OCI-LY3 (cell line): Measurements from ENCODE around the gene SRCAP.

Source experiments
- H2AFZ ChIP-seq: fragments of 200-600, 300-600 bp; shearing (Covaris generic); 2 replicates; pipeline ENCODE4 v1.6.0; 2014; ENCODE audit warnings: antibody characterized with exemption, low read depth, low read length
- H3K27ac ChIP-seq: fragments of 200-600, 300-600 bp; sonication (generic); 2 replicates; pipeline ENCODE4 v1.5.1; 2014; ENCODE audit warnings: mild to moderate bottlenecking, low read length, moderate library complexity, mixed read lengths
- H3K27me3 ChIP-seq: fragments of 200-600, 300-600 bp; sonication (generic); 2 replicates; pipeline ENCODE4 v1.6.1; 2014; ENCODE audit warnings: low read depth, low read length, mixed read lengths
- H3K36me3 ChIP-seq: fragments of 200-600, 300-600 bp; sonication (generic); replicated peaks from 2 replicates; pipeline ENCODE3; 2014; ENCODE audit warnings: low read depth, low read length, mixed read lengths
- H3K4me1 ChIP-seq: fragments of 300-600, 200-600 bp; sonication (generic); 2 replicates; pipeline ENCODE4 v1.6.1; 2014; ENCODE audit warnings: low read length, mixed read lengths
- H3K4me2 ChIP-seq: fragments of 200-600, 300-600 bp; sonication (generic); 2 replicates; pipeline ENCODE4 v1.6.1; 2014; ENCODE audit warnings: low read length, mixed read lengths
- H3K4me3 ChIP-seq: fragments of 300-600, 200-600 bp; sonication (generic); 2 replicates; pipeline ENCODE4 v1.5.1; 2014; ENCODE audit warnings: antibody characterized with exemption, mild to moderate bottlenecking, low read length, moderate library complexity
- H3K79me2 ChIP-seq: fragments of 300-600, 200-600 bp; shearing (Covaris generic); 2 replicates; pipeline ENCODE4 v1.6.1; 2014; ENCODE audit warnings: mild to moderate bottlenecking, low read length, mixed read lengths
- H3K9ac ChIP-seq: fragments of 300-600, 200-600 bp; shearing (Covaris generic); 2 replicates; pipeline ENCODE4 v1.6.0; 2014; ENCODE audit warnings: mild to moderate bottlenecking, low read length, moderate library complexity
- H3K9me3 ChIP-seq: fragments of 200-600, 300-600 bp; shearing (Covaris generic); 2 replicates; pipeline ENCODE4 v1.6.1; 2014; ENCODE audit warnings: low read length, mixed read lengths; ENCODE audit not compliant: insufficient read depth
- H4K20me1 ChIP-seq: fragments of 200-600, 300-600 bp; sonication (generic); 2 replicates; pipeline ENCODE4 v1.6.1; 2016; ENCODE audit warnings: low read length, mixed read lengths; ENCODE audit not compliant: insufficient read depth
- EZH2phosphoT487 ChIP-seq: fragments of 200-600 bp; shearing (Covaris generic); IDR thresholded peaks from 2 replicates; pipeline ENCODE4 v1.6.1; 2018; ENCODE audit warnings: antibody characterized with exemption, mixed run types, low read depth
- TF ChIP-seq, protein P1 (sequence below): fragments of 200-600, 300-600 bp; sonication (generic); IDR thresholded peaks from 2 replicates; pipeline ENCODE4 v1.5.1; 2014; ENCODE audit warnings: antibody characterized with exemption, low read length, low read depth

Gene SRCAP

DNA sequence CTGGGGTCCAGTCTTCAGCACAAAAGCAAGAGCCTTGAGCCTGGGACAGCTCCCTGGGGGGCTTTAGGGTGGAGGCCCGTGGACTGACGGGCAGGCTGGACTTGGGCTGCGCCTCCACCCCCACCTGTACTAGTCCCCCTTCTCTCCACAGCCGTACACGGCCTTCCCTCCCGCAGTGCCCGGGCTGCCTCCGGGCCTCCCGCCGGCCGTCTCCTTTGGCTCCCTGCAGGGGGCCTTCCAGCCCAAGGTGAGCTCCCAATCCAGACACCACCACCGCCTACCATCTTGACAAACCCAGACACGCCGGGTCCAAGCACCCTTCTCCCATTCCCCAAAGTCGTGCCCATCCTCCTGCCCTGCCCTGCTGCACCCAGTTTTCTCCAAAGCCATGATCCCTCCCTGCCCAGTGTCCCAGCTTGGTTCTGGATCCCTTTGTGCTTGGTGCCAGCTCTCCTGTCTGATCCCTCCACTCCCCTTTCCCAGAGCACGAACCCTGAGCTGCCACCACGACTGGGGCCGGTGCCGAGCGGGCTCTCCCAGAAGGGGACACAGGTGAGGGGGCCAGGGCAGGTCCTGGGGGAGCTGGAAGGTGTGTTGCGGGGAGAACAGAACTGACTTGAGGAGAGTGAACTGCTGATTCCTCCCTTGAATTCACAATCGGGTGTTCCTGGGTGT, 33.7 kb upstream of the SRCAP start:
- peaks cover 31% of the 10 kb centered on the region for H3K4me1 ChIP-seq
- H3K27me3 ChIP-seq: no peaks in the 10 kb centered on the region
- H3K27ac ChIP-seq: no peak overlapping the region
- H3K79me2 ChIP-seq: peaks cover 63% of the 10 kb centered on the region
- peaks cover 85% of the 10 kb centered on the region for H3K36me3 ChIP-seq
- TF ChIP-seq, protein P1, sequence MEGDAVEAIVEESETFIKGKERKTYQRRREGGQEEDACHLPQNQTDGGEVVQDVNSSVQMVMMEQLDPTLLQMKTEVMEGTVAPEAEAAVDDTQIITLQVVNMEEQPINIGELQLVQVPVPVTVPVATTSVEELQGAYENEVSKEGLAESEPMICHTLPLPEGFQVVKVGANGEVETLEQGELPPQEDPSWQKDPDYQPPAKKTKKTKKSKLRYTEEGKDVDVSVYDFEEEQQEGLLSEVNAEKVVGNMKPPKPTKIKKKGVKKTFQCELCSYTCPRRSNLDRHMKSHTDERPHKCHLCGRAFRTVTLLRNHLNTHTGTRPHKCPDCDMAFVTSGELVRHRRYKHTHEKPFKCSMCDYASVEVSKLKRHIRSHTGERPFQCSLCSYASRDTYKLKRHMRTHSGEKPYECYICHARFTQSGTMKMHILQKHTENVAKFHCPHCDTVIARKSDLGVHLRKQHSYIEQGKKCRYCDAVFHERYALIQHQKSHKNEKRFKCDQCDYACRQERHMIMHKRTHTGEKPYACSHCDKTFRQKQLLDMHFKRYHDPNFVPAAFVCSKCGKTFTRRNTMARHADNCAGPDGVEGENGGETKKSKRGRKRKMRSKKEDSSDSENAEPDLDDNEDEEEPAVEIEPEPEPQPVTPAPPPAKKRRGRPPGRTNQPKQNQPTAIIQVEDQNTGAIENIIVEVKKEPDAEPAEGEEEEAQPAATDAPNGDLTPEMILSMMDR: no peak
- TF ChIP-seq EZH2phosphoT487: no peak
- H3K4me2 ChIP-seq: no peak overlapping the region
- H4K20me1 ChIP-seq: peaks cover 64% of the 10 kb centered on the region
- no peak overlapping the region for H3K4me3 ChIP-seq
- H2AFZ ChIP-seq: no peak overlapping the region
- no peak overlapping the region for H3K9ac ChIP-seq
- H3K9me3 ChIP-seq: no peaks in the 10 kb centered on the region

DNA sequence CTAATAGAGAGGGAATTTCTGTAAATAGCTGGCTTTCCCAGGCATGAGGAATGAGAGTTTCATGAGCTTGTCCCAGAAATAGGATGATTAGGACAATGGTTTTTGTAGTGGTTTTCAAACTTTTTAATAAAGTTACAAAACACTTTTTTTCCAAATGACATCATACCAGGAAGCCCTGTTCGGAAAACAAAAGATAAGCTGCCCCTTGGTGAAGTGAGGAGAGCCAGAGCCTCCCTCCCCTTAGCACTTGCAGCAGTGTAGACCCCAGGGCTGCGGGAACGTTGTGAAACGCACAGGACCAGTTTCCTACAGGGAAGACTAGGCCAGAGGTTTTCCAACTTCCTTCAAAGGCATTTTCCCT, 33.2 kb upstream of the SRCAP start:
- Histone ChIP-seq H4K20me1 (peaks cover 64% of the 10 kb centered on the region), H3K9ac (no peak overlapping the region), H3K79me2 (peaks cover 58% of the 10 kb centered on the region), H2AFZ (no peak overlapping the region), H3K4me3 (no peak overlapping the region), H3K9me3 (no peaks in the 10 kb centered on the region), H3K27me3 (no peaks in the 10 kb centered on the region), H3K36me3 (peaks cover 86% of the 10 kb centered on the region), H3K4me1 (peaks cover 31% of the 10 kb centered on the region), H3K4me2 (no peak overlapping the region), H3K27ac (no peak overlapping the region)
- TF ChIP-seq, protein P1: no peak
- no peak for TF ChIP-seq EZH2phosphoT487

DNA sequence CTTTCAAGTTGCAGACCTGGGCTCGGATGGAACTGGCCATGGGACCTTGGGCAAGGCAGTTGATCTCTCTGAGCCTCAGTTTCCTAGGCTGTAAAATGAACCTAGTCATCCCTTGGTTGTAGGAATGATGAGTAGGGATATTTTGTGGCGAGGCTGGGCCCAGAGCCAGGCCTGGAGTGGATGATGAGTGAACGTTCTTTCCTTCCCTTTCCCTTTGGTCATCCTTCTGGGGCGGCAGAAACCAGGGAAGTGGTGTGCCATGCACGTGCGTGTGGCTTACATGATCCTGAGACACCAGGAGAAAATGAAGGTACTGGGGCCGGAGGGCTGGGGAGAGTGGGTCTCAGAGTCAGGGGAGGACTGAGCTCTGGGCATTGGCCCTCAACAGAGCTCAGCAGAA, 32.3 kb upstream of the SRCAP start:
- peaks cover 28% of the 10 kb centered on the region for H3K4me1 ChIP-seq
- H3K9ac ChIP-seq: no peak overlapping the region
- no peak overlapping the region for H3K27ac ChIP-seq
- H2AFZ ChIP-seq: no peak overlapping the region
- H3K4me2 ChIP-seq: no peak overlapping the region
- peaks cover 49% of the 10 kb centered on the region for H3K79me2 ChIP-seq
- no peaks in the 10 kb centered on the region for H3K9me3 ChIP-seq
- H3K27me3 ChIP-seq: no peaks in the 10 kb centered on the region
- H3K36me3 ChIP-seq: peaks cover 77% of the 10 kb centered on the region
- no peak overlapping the region for H3K4me3 ChIP-seq
- no peak for TF ChIP-seq EZH2phosphoT487
- TF ChIP-seq, protein P1: no peak
- H4K20me1 ChIP-seq: peaks cover 63% of the 10 kb centered on the region

DNA sequence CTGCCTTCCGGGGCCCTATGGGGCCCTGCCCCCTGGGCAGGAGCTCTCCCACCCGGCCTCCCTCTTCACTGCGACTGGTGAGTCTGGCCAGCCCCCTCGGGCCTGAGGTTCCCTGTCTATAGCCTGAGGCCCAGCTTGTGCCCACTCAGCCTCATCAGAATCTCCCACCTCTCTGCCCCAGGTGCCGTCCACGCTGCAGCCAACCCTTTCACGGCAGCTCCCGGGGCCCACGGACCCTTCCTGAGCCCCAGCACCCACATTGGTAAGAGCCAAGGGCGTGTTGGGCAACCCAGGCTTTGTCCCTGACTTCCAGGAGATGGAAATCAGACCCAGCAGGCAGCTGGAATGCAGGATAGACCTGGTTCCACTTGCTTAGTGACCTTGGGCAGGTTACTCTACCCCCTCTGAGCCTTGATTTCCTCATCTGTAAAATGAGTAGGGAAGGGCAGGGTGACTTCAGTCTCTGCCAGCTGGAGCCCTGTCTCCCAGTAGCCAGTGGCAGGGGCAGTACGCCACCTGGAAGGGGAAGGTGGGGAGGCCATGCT, 31.5 kb upstream of the SRCAP start:
- Histone ChIP-seq H3K27ac (no peak overlapping the region), H3K9ac (no peak overlapping the region), H3K4me3 (no peak overlapping the region), H4K20me1 (peaks cover 55% of the 10 kb centered on the region), H3K4me2 (no peak overlapping the region), H3K79me2 (peaks cover 42% of the 10 kb centered on the region), H2AFZ (no peak overlapping the region), H3K4me1 (peaks cover 20% of the 10 kb centered on the region), H3K9me3 (no peaks in the 10 kb centered on the region), H3K36me3 (peaks cover 69% of the 10 kb centered on the region), H3K27me3 (no peaks in the 10 kb centered on the region)
- TF ChIP-seq, protein P1: no peak
- TF ChIP-seq EZH2phosphoT487: no peak
